HG02938 (cell line): ENCODE measurements around the gene LPCAT2.

Experiments
- ATAC-seq: cut with Tn5 transposase; IDR thresholded peaks from one replicate; pipeline ENCODE4 v1.9.1; 2021; ENCODE audit warnings: mild to moderate bottlenecking, moderate library complexity; ENCODE audit not compliant: unreplicated experiment

The LPCAT2 gene

GRCh38 chr16:55542459-55543082 is 33.7 kb downstream of the LPCAT2 start:
- no peak for ATAC-seq

GRCh38 chr16:55543472-55543871 is 34.6 kb downstream of the LPCAT2 start:
- ATAC-seq = no peak

- ATAC-seq = no peak
Measured at GRCh38 chr16:55552621-55553020, 43.7 kb downstream of the LPCAT2 start.

GRCh38 chr16:55555436-55555835 is 46.6 kb downstream of the LPCAT2 start:
- ATAC-seq = no peak

- ATAC-seq = no peak
Measured at GRCh38 chr16:55557186-55557585, 48.3 kb downstream of the LPCAT2 start.

GRCh38 chr16:55559233-55559632 is 50.4 kb downstream of the LPCAT2 start:
- ATAC-seq = no peak

GRCh38 chr16:55559933-55560516 is 51.2 kb downstream of the LPCAT2 start:
- no peak for ATAC-seq

- no peak for ATAC-seq
Measured at GRCh38 chr16:55561319-55561848, 52.5 kb downstream of the LPCAT2 start.

GRCh38 chr16:55562936-55563335 is 54.1 kb downstream of the LPCAT2 start:
- ATAC-seq = no peak

- ATAC-seq = no peak
Measured at GRCh38 chr16:55563797-55564196, 54.9 kb downstream of the LPCAT2 start.

GRCh38 chr16:55565086-55565485 is 56.2 kb downstream of the LPCAT2 start:
- ATAC-seq = no peak

- ATAC-seq = no peak
Measured at GRCh38 chr16:55566432-55567175, 57.7 kb downstream of the LPCAT2 start, which contains the start of gene CAPNS2. Gene CAPNS2 (plus strand): TSS chr16:55566684. CDS start chr16:55566757, 73 bp downstream.

- no peak for ATAC-seq
Measured at GRCh38 chr16:55567382-55567781, 58.5 kb downstream of the LPCAT2 start.

GRCh38 chr16:55568207-55568606 is 59.3 kb downstream of the LPCAT2 start:
- ATAC-seq = no peak

GRCh38 chr16:55569025-55569424 is 60.2 kb downstream of the LPCAT2 start:
- no peak for ATAC-seq

GRCh38 chr16:55570159-55570558 is 61.3 kb downstream of the LPCAT2 start:
- no peak for ATAC-seq

GRCh38 chr16:55571191-55571897 is 62.5 kb downstream of the LPCAT2 start:
- no peak for ATAC-seq

GRCh38 chr16:55572439-55572838 is 63.6 kb downstream of the LPCAT2 start:
- no peak for ATAC-seq

GRCh38 chr16:55574811-55575210 is 65.9 kb downstream of the LPCAT2 start:
- no peak for ATAC-seq

GRCh38 chr16:55575496-55575895 is 66.6 kb downstream of the LPCAT2 start:
- ATAC-seq = no peak

GRCh38 chr16:55576384-55576783 is 67.5 kb downstream of the LPCAT2 start:
- no peak for ATAC-seq
